Mononuclear cell (primary cell): ENCODE results near the gene MYO7B. TPM values are rescaled to one million over a fixed set of nuclear protein-coding genes. Genes with fewer than 3 reads are reported as not detected.
"Not testable (repeated sequence)": the region's sequence is repeated elsewhere in the genome, so short reads cannot be mapped to it uniquely, and the experiment has no call there.

Source experiments
- H3K27me3 ChIP-seq: 2 replicates; pipeline ENCODE4 v1.6.0; 2011; ENCODE audit warnings: low read length, control low read depth; ENCODE audit not compliant: insufficient read depth
- H3K4me1 ChIP-seq: 2 replicates; pipeline ENCODE4 v1.5.1; 2011; ENCODE audit warnings: mild to moderate bottlenecking, low read length, control low read depth; ENCODE audit not compliant: insufficient read depth
- H3K4me3 ChIP-seq: 2 replicates; pipeline ENCODE4 v1.5.1; 2011; ENCODE audit warnings: mild to moderate bottlenecking, low read length, moderate library complexity
- H3K9me3 ChIP-seq: 2 replicates; pipeline ENCODE4 v1.5.1; 2011; ENCODE audit warnings: low read depth, mild to moderate bottlenecking, control low read depth, low read length
- total RNA-seq: library from RNA; depleted of rRNA; stranded (reverse); fragments of >200 nt; gene quantifications from one replicate; pipeline ENCODE4 v1.2.3, GENCODE V29; 2012

The MYO7B gene
- total RNA-seq, 1 donor = 1.0 TPM

GRCh38 chr2:127514076-127514475 lies 21.4 kb upstream of the MYO7B start:
- no peaks in the 10 kb centered on the region for H3K27me3 ChIP-seq
- no peaks in the 10 kb centered on the region for H3K9me3 ChIP-seq
- no peak overlapping the region for H3K4me3 ChIP-seq
- peaks cover 5% of the 10 kb centered on the region for H3K4me1 ChIP-seq

- no peak overlapping the region for H3K4me3 ChIP-seq
- H3K4me1 ChIP-seq = peaks cover 5% of the 10 kb centered on the region
- H3K9me3 ChIP-seq = no peaks in the 10 kb centered on the region
- H3K27me3 ChIP-seq = no peaks in the 10 kb centered on the region
These were observed 21.0 kb upstream of the MYO7B start for GRCh38 chr2:127514485-127514884.

GRCh38 chr2:127515383-127515915 lies 20.0 kb upstream of the MYO7B start:
- Histone ChIP-seq H3K27me3 (no peaks in the 10 kb centered on the region), H3K4me3 (no peak overlapping the region), H3K9me3 (no peaks in the 10 kb centered on the region), H3K4me1 (peaks cover 5% of the 10 kb centered on the region)

GRCh38 chr2:127516041-127516762 lies 19.3 kb upstream of the MYO7B start:
- Histone ChIP-seq H3K4me1 (peaks cover 5% of the 10 kb centered on the region), H3K27me3 (no peaks in the 10 kb centered on the region), H3K4me3 (no peak overlapping the region), H3K9me3 (no peaks in the 10 kb centered on the region)

- H3K4me3 ChIP-seq = no peak overlapping the region
- H3K4me1 ChIP-seq = peaks cover 5% of the 10 kb centered on the region
- H3K27me3 ChIP-seq = no peaks in the 10 kb centered on the region
- H3K9me3 ChIP-seq = no peaks in the 10 kb centered on the region
These were observed 18.0 kb upstream of the MYO7B start for GRCh38 chr2:127517465-127517864.

- H3K9me3 ChIP-seq = no peaks in the 10 kb centered on the region
These were observed 15.1 kb upstream of the MYO7B start for GRCh38 chr2:127520424-127520823.

GRCh38 chr2:127523269-127523939 lies 12.1 kb upstream of the MYO7B start:
- Histone ChIP-seq H3K4me3 (no peak overlapping the region), H3K27me3 (no peaks in the 10 kb centered on the region), H3K4me1 (peaks cover 28% of the 10 kb centered on the region), H3K9me3 (no peaks in the 10 kb centered on the region)

More at GRCh38 chr2:127520424-127520823, 15.1 kb upstream of the MYO7B start:
- no peak overlapping the region for H3K4me3 ChIP-seq
- H3K4me1 ChIP-seq = peaks cover 18% of the 10 kb centered on the region
- no peaks in the 10 kb centered on the region for H3K27me3 ChIP-seq

GRCh38 chr2:127524198-127524834 lies 11.2 kb upstream of the MYO7B start:
- not testable (repeated sequence) for H3K27me3 ChIP-seq, H3K4me3 ChIP-seq, H3K9me3 ChIP-seq
- H3K4me1 ChIP-seq = peaks cover 28% of the 10 kb centered on the region

GRCh38 chr2:127525691-127526131 lies 9.8 kb upstream of the MYO7B start:
- peaks cover 28% of the 10 kb centered on the region for H3K4me1 ChIP-seq
- no peaks in the 10 kb centered on the region for H3K27me3 ChIP-seq
- peak overlapping the region; percentile 81 for H3K4me3 ChIP-seq
- H3K9me3 ChIP-seq = no peaks in the 10 kb centered on the region

GRCh38 chr2:127526132-127527000 lies 9.1 kb upstream of the MYO7B start, which contains the start of gene IWS1:
Gene IWS1, minus strand, starts transcription at chr2:127526489. Its CDS starts 281 bp downstream, at chr2:127526208.
- Histone ChIP-seq H3K9me3 (no peaks in the 10 kb centered on the region), H3K27me3 (no peaks in the 10 kb centered on the region), H3K4me3 (peak within 1 kb of the TSS; percentile 81)

GRCh38 chr2:127527001-127527804 lies 8.3 kb upstream of the MYO7B start:
- Histone ChIP-seq H3K4me1 (peaks cover 28% of the 10 kb centered on the region), H3K4me3 (peak overlapping the region; percentile 81), H3K9me3 (no peaks in the 10 kb centered on the region), H3K27me3 (no peaks in the 10 kb centered on the region)

More at GRCh38 chr2:127526132-127527000, 9.1 kb upstream of the MYO7B start, which contains the start of gene IWS1:
- H3K4me1 ChIP-seq = peaks cover 28% of the 10 kb centered on the region

GRCh38 chr2:127528487-127528886 lies 7.0 kb upstream of the MYO7B start:
- Histone ChIP-seq H3K4me1 (peaks cover 28% of the 10 kb centered on the region), H3K9me3 (no peaks in the 10 kb centered on the region), H3K4me3 (no peak overlapping the region), H3K27me3 (no peaks in the 10 kb centered on the region)

- not testable (repeated sequence) for H3K4me3 ChIP-seq, H3K9me3 ChIP-seq, H3K27me3 ChIP-seq
- peaks cover 23% of the 10 kb centered on the region for H3K4me1 ChIP-seq
These were observed 6.1 kb upstream of the MYO7B start for GRCh38 chr2:127529416-127529815.
